H1 (cell line): ENCODE data around the gene FUNDC2. TPM values are rescaled to one million over a fixed set of nuclear protein-coding genes. Genes with fewer than 3 reads are reported as not detected.

Experiments
- CTCF ChIA-PET: fragments of 300-600 bp; sonication (Branson Sonifier 250); formaldehyde crosslinking; loops from one replicate; lab custom pipeline; 2021; ENCODE audit not compliant: partially characterized antibody; lab: Charles Lee
- POLR2A ChIA-PET: fragments of 300-600 bp; sonication (Branson Sonifier 250); formaldehyde crosslinking; loops from one replicate; lab custom pipeline; 2021; ENCODE audit warnings: inconsistent platforms; ENCODE audit not compliant: partially characterized antibody; lab: Charles Lee
- DNase-seq, 2 experiments: peaks; one replicate each; pipeline versions ENCODE4 v3.0.0 to v3.0.0-alpha.2; 2010 to 2022; ENCODE audit warnings: low spot score in 2 of 2, low read depth in 1 of 2, mixed read lengths in 1 of 2
- FAIRE-seq: peaks from 2 replicates; lab custom pipeline; 2011; peaks lifted over from hg19 to GRCh38; lab: Jason Lieb, UNC
- H2AFZ ChIP-seq: 2 replicates; pipeline ENCODE4 v1.8.1; 2012; ENCODE audit warnings: low read length, inconsistent platforms
- H2AK5ac ChIP-seq: 2 replicates; pipeline ENCODE4 v1.6.1; 2013; ENCODE audit warnings: low read depth, low read length
- H2BK120ac ChIP-seq: replicated peaks from 2 replicates; pipeline ENCODE3; 2013; ENCODE audit warnings: low read depth, low read length, inconsistent platforms
- H2BK12ac ChIP-seq: 2 replicates; pipeline ENCODE4 v1.6.1; 2013; ENCODE audit warnings: low read depth, low read length
- H2BK15ac ChIP-seq: 2 replicates; pipeline ENCODE4 v1.6.1; 2013; ENCODE audit warnings: low read length
- H2BK20ac ChIP-seq: 2 replicates; pipeline ENCODE4 v1.6.1; 2013; ENCODE audit warnings: low read length
- H2BK5ac ChIP-seq: 2 replicates; pipeline ENCODE4 v1.6.1; 2013; ENCODE audit warnings: low read depth, low read length
- H3K14ac ChIP-seq: 2 replicates; pipeline ENCODE4 v1.6.1; 2013; ENCODE audit warnings: inconsistent platforms; ENCODE audit not compliant: insufficient read length
- H3K18ac ChIP-seq: 2 replicates; pipeline ENCODE4 v1.6.1; 2013; ENCODE audit warnings: low read length; ENCODE audit errors: extremely low read depth
- H3K23ac ChIP-seq: 2 replicates; pipeline ENCODE4 v1.6.1; 2013; ENCODE audit warnings: inconsistent platforms; ENCODE audit not compliant: insufficient read length
- H3K23me2 ChIP-seq: 2 replicates; pipeline ENCODE4 v1.6.1; 2013; ENCODE audit warnings: low read depth, low read length
- H3K27ac ChIP-seq: 2 replicates; pipeline ENCODE4 v1.6.1; 2011; ENCODE audit warnings: low read depth, low read length, inconsistent platforms
- H3K27me3 ChIP-seq, 4 experiments: replicated peaks in 1 of 4; 1 replicate in 1 of 4; 2 replicates in 3 of 4; pipeline versions ENCODE4 v1.6.1 to v1.8.1; 2011 to 2013; ENCODE audit warnings: low read length in 3 of 4, mild to moderate bottlenecking in 3 of 4, inconsistent platforms in 2 of 4, mixed read lengths in 2 of 4, moderate library complexity in 1 of 4; ENCODE audit not compliant: control insufficient read depth in 3 of 4, insufficient read depth in 3 of 4; ENCODE audit errors: extremely low read depth in 1 of 4
- H3K36me3 ChIP-seq, 4 experiments: 2 replicates each; pipeline versions ENCODE4 v1.6.1 to v1.8.1; 2011 to 2013; ENCODE audit warnings: mild to moderate bottlenecking in 4 of 4, low read length in 3 of 4, moderate library complexity in 2 of 4, control low read depth in 1 of 4, inconsistent platforms in 1 of 4; ENCODE audit not compliant: insufficient read depth in 4 of 4, control insufficient read depth in 2 of 4
- H3K4ac ChIP-seq: replicated peaks from 2 replicates; pipeline ENCODE3; 2013; ENCODE audit warnings: low read length, low read depth, mixed read lengths, inconsistent platforms; ENCODE audit not compliant: insufficient read length
- H3K4me1 ChIP-seq, 4 experiments: replicated peaks in 1 of 4; 1 replicate in 1 of 4; 2 replicates in 3 of 4; pipeline versions ENCODE4 v1.6.1 to v1.8.1; 2011 to 2013; ENCODE audit warnings: low read length in 3 of 4, inconsistent platforms in 2 of 4, mixed read lengths in 1 of 4; ENCODE audit not compliant: insufficient read depth in 4 of 4, control insufficient read depth in 3 of 4
- H3K4me2 ChIP-seq, 2 experiments: 2 replicates each; pipeline versions ENCODE4 v1.6.1 to v1.8.1; 2011 to 2013; ENCODE audit warnings: low read depth in 2 of 2, low read length in 2 of 2, control low read depth in 1 of 2, inconsistent platforms in 1 of 2, mild to moderate bottlenecking in 1 of 2; ENCODE audit not compliant: insufficient read depth in 1 of 2
- H3K4me3 ChIP-seq, 4 experiments: fragments of 200-600, 300-600 bp in 1 of 4; sonication (generic), shearing (Covaris generic), sonication (Bioruptor Twin) in 1 of 4; 2 replicates each; pipeline versions ENCODE4 v1.5.1 to v1.8.1; 2011 to 2016; ENCODE audit warnings: low read length in 4 of 4, low read depth in 3 of 4, control low read depth in 2 of 4, inconsistent platforms in 2 of 4, mild to moderate bottlenecking in 2 of 4, mixed read lengths in 1 of 4, moderate library complexity in 1 of 4; ENCODE audit not compliant: insufficient read depth in 2 of 4; ENCODE audit errors: extremely low read depth in 1 of 4
- H3K56ac ChIP-seq: replicated peaks from 2 replicates; pipeline ENCODE3; 2013; ENCODE audit warnings: low read depth, mild to moderate bottlenecking, mixed read lengths, low read length, inconsistent platforms; ENCODE audit not compliant: insufficient read length
- H3K79me1 ChIP-seq: 2 replicates; pipeline ENCODE4 v1.6.1; 2013; ENCODE audit warnings: low read depth, low read length, control low read depth
- H3K79me2 ChIP-seq, 2 experiments: 2 replicates each; pipeline versions ENCODE4 v1.6.1 to v1.8.1; 2012 to 2013; ENCODE audit warnings: low read length in 2 of 2, mild to moderate bottlenecking in 2 of 2, inconsistent platforms in 1 of 2; ENCODE audit not compliant: insufficient read depth in 2 of 2, control insufficient read depth in 1 of 2
- H3K9ac ChIP-seq, 4 experiments: replicated peaks in 1 of 4; 1 replicate in 1 of 4; 2 replicates in 3 of 4; pipeline versions ENCODE4 v1.6.1 to v1.8.1; 2011 to 2013; ENCODE audit warnings: low read depth in 3 of 4, low read length in 3 of 4, control low read depth in 2 of 4, mild to moderate bottlenecking in 2 of 4, moderate library complexity in 2 of 4, inconsistent platforms in 1 of 4; ENCODE audit errors: extremely low read depth in 1 of 4
- H3K9me3 ChIP-seq, 2 experiments: 2 replicates each; pipeline versions ENCODE4 v1.6.1 to v1.8.1; 2012 to 2013; ENCODE audit warnings: mild to moderate bottlenecking in 2 of 2, moderate library complexity in 2 of 2, control low read depth in 1 of 2, inconsistent platforms in 1 of 2, low read depth in 1 of 2, low read length in 1 of 2, mixed read lengths in 1 of 2; ENCODE audit not compliant: insufficient read depth in 2 of 2
- H4K20me1 ChIP-seq, 2 experiments: replicated peaks in 1 of 2; 2 replicates each; pipeline versions ENCODE3 to v1.8.1; 2011 to 2013; ENCODE audit warnings: inconsistent platforms in 2 of 2, low read length in 2 of 2, mild to moderate bottlenecking in 1 of 2; ENCODE audit not compliant: insufficient read depth in 2 of 2, control insufficient read depth in 1 of 2
- H4K5ac ChIP-seq: 2 replicates; pipeline ENCODE4 v1.6.1; 2013; ENCODE audit warnings: low read length, low read depth, mixed read lengths, inconsistent platforms; ENCODE audit not compliant: insufficient read length
- H4K8ac ChIP-seq: 2 replicates; pipeline ENCODE4 v1.8.0; 2013; ENCODE audit warnings: mild to moderate bottlenecking, moderate library complexity, low read length, inconsistent platforms; ENCODE audit not compliant: insufficient read depth; ENCODE audit errors: extremely low read depth
- H4K91ac ChIP-seq: replicated peaks from 2 replicates; pipeline ENCODE3; 2013; ENCODE audit warnings: low read length, mixed read lengths, inconsistent platforms; ENCODE audit not compliant: insufficient read length
- EGR1 ChIP-seq: IDR thresholded peaks from 2 replicates; pipeline ENCODE4 v1.6.1; 2011; ENCODE audit warnings: low read depth, low read length, borderline replicate concordance
- HDAC2 ChIP-seq, 2 experiments: fragments of 300-600 bp in 1 of 2; sonication (generic) in 1 of 2; IDR thresholded peaks; 2 replicates each; pipeline ENCODE4 v1.6.1; 2011 to 2012; ENCODE audit warnings: low read depth in 2 of 2, low read length in 2 of 2, mild to moderate bottlenecking in 2 of 2, moderate library complexity in 2 of 2, borderline replicate concordance in 1 of 2, inconsistent platforms in 1 of 2
- HDAC6 ChIP-seq: IDR thresholded peaks from one replicate; pipeline ENCODE4 v1.7.1; 2012; ENCODE audit warnings: low read depth, mild to moderate bottlenecking, inconsistent platforms, low read length, moderate library complexity
- JUN ChIP-seq: IDR thresholded peaks from 2 replicates; pipeline ENCODE4 v1.6.1; 2011; ENCODE audit warnings: low read depth, mild to moderate bottlenecking, improper control_type of control experiment, low read length
- RFX5 ChIP-seq: IDR thresholded peaks from 2 replicates; pipeline ENCODE4 v1.6.1; 2011; ENCODE audit warnings: low read depth, low read length, improper control_type of control experiment, borderline replicate concordance
- SP4 ChIP-seq: IDR thresholded peaks from 2 replicates; pipeline ENCODE4 v1.6.1; 2012; ENCODE audit warnings: low read length, inconsistent platforms
- TBP ChIP-seq: IDR thresholded peaks from 2 replicates; pipeline ENCODE4 v1.6.1; 2011; ENCODE audit warnings: low read depth, low read length, improper control_type of control experiment
- ZNF274 ChIP-seq: IDR thresholded peaks from 2 replicates; pipeline ENCODE4 v1.7.0; 2012; ENCODE audit warnings: low read length, borderline replicate concordance; ENCODE audit errors: extremely low read depth
- WGBS, 2 experiments: shearing (Covaris generic) in 1 of 2; methylation state at CpG; one replicate each; pipeline versions ENCODE4 v1.1.6 to v1.1.7; 2013 to 2015; ENCODE audit warnings: low lambda C conversion rate in 2 of 2, mixed read lengths in 2 of 2, inconsistent platforms in 1 of 2, low coverage in 1 of 2, missing lambda C conversion rate in 1 of 2; ENCODE audit not compliant: insufficient replicate concordance in 2 of 2, insufficient coverage in 1 of 2, insufficient read length in 1 of 2; ENCODE audit errors: extremely low coverage in 1 of 2, missing lambda C conversion rate in 1 of 2; 5-methylcytosine and 5-hydroxymethylcytosine counted together
- polyA plus RNA-seq, 7 experiments: library from polyadenylated mRNA; depleted of rRNA in 3 of 7; stranded (reverse) in 5 of 7; unstranded in 2 of 7; fragments of >200 nt in 5 of 7; fragments of 200-250 nt in 2 of 7; gene quantifications; 1 replicate in 5 of 7; 2 replicates in 1 of 7; 4 replicates in 1 of 7; pipeline versions ENCODE4 v1.2.1 to v1.2.3, GENCODE V29; 2011 to 2013; ENCODE audit warnings: missing spikeins in 2 of 7, mixed read lengths in 2 of 7
- total RNA-seq: library from RNA; stranded (reverse); fragmentation: NEBNext Ultra II Directional; extraction: Animal tissue kit (Norgen Biotek cat#: 25700); gene quantifications from 2 replicates; pipeline ENCODE4 v1.2.1, GENCODE V29; 2021
- TF ChIP-seq, protein P1 (sequence below): IDR thresholded peaks from 2 replicates; pipeline ENCODE4 v1.6.1; 2012; ENCODE audit warnings: inconsistent platforms

FUNDC2 gene
- total and polyA plus RNA-seq, 2 of the 8 experiments (the other 6 are each of a cell fraction or from before 2014, with no cell fraction given): 67.7 to 93.7 TPM

- CTCF ChIA-PET: no interaction called here
- no peak overlapping the region for H3K18ac ChIP-seq
Observed at GRCh38 chrX:155052738-155053498, 26.3 kb downstream of the FUNDC2 start.

More at GRCh38 chrX:155052738-155053498, 26.3 kb downstream of the FUNDC2 start:
- Histone ChIP-seq H3K36me3 (no peaks in the 10 kb centered on the region; a peak in 1 of 8 replicates), H3K4ac (no peak overlapping the region), H2AFZ (no peak overlapping the region), H3K14ac (no peak overlapping the region), H3K23ac (no peak overlapping the region), H3K4me1 (no peaks in the 10 kb centered on the region), H3K27ac (no peak overlapping the region), H2BK5ac (no peak overlapping the region), H3K23me2 (no peaks in the 10 kb centered on the region), H2BK20ac (no peak overlapping the region), H4K91ac (no peak overlapping the region), H2BK12ac (no peak overlapping the region), H4K20me1 (no peaks in the 10 kb centered on the region), H3K4me3 (no peak overlapping the region), H3K79me2 (no peaks in the 10 kb centered on the region), H3K4me2 (no peak overlapping the region), H3K27me3 (no peaks in the 10 kb centered on the region), H3K79me1 (no peaks in the 10 kb centered on the region), H3K9me3 (no peaks in the 10 kb centered on the region), H2BK15ac (no peak overlapping the region), H4K5ac (no peak overlapping the region), H3K9ac (no peak overlapping the region), H3K56ac (no peak overlapping the region), H4K8ac (no peak overlapping the region), H2BK120ac (no peak overlapping the region), H2AK5ac (no peak overlapping the region)
- FAIRE-seq (no peak), DNase-seq (no peak)
- 92% methylated on average over 5 of the region's 5 CpGs; no CpG with 5 or more reads in 1 of the 2 experiments for WGBS, 2 experiments
- POLR2A ChIA-PET: no interaction called here
- TF ChIP-seq ZNF274: no peak
- no peak for TF ChIP-seq SP4
- no peak for TF ChIP-seq EGR1
- TF ChIP-seq HDAC6: no peak
- TF ChIP-seq RFX5: no peak
- TF ChIP-seq, protein P1, sequence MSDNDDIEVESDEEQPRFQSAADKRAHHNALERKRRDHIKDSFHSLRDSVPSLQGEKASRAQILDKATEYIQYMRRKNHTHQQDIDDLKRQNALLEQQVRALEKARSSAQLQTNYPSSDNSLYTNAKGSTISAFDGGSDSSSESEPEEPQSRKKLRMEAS: no peak
- TF ChIP-seq JUN: no peak
- TF ChIP-seq HDAC2 (IDR thresholded peaks at IDR 0.05; ENCODE audit: borderline replicate concordance in 1 of 2, low read depth in 2 of 2, low read length in 2 of 2): no peak
- TF ChIP-seq TBP: no peak
